Sigmoid colon (tissue), 7 donors: ENCODE results near the gene BAG1. TPM values are rescaled to one million over a fixed set of nuclear protein-coding genes. Genes with fewer than 3 reads are reported as not detected.

Experiments
- DNase-seq: peaks from one replicate; pipeline ENCODE4 v3.0.0-alpha.2; 2019
- H3K27ac ChIP-seq, 4 donors: fragments of 200-600 bp; sonication (generic); one replicate each; pipeline ENCODE4 v1.5.1; 2016 to 2019; ENCODE audit warnings: mild to moderate bottlenecking in 1 of 4
- H3K27me3 ChIP-seq, 3 donors: fragments of 200-600 bp; sonication (generic); one replicate each; pipeline ENCODE4 v1.5.1; 2019; ENCODE audit warnings: mild to moderate bottlenecking in 1 of 3
- H3K36me3 ChIP-seq, 4 donors: fragments of 200-600 bp; sonication (generic); one replicate each; pipeline ENCODE4 v1.5.1; 2016 to 2019
- H3K4me1 ChIP-seq, 4 donors: fragments of 200-600 bp; sonication (generic); one replicate each; pipeline ENCODE4 v1.5.1; 2017 to 2019
- H3K4me3 ChIP-seq, 4 donors: fragments of 200-600 bp; sonication (generic); one replicate each; pipeline ENCODE4 v1.5.1; 2017 to 2019; ENCODE audit warnings: mild to moderate bottlenecking in 2 of 4, moderate library complexity in 1 of 4
- H3K9me3 ChIP-seq, 4 donors: fragments of 200-600 bp in 3 of 4; sonication (generic) in 3 of 4; one replicate each; pipeline versions ENCODE4 v1.5.1 to v1.6.1; 2013 to 2019
- CTCF ChIP-seq, 4 experiments: fragments of 450-650 bp in 3 of 4; fragments of 200-600 bp in 1 of 4; IDR thresholded peaks; one replicate each; pipeline ENCODE4 v1.5.1; 2016 to 2019; ENCODE audit warnings: antibody characterized with exemption in 4 of 4, mild to moderate bottlenecking in 3 of 4, moderate library complexity in 2 of 4
- EP300 ChIP-seq, 4 donors: sonication (generic); formaldehyde crosslinking; IDR thresholded peaks; one replicate each; pipeline ENCODE4 v1.6.1; 2017; ENCODE audit warnings: antibody characterized with exemption in 4 of 4
- POLR2A ChIP-seq, 2 donors: fragments of 450-650 bp; IDR thresholded peaks; one replicate each; pipeline ENCODE4 v1.6.1; 2016; ENCODE audit warnings: antibody characterized with exemption in 2 of 2, mild to moderate bottlenecking in 2 of 2, moderate library complexity in 2 of 2
- POLR2AphosphoS5 ChIP-seq, 4 donors: sonication (generic); formaldehyde crosslinking; IDR thresholded peaks; one replicate each; pipeline ENCODE4 v1.6.1; 2017; ENCODE audit warnings: antibody characterized with exemption in 4 of 4
- WGBS, 2 donors: extraction: QIAGEN DNeasy Blood & Tissue Kit; methylation state at CpG; one replicate each; pipeline ENCODE4 v1.1.7; 2013; 5-methylcytosine and 5-hydroxymethylcytosine counted together
- intact Hi-C: fragments of 100-400 bp; cut with DNase I; formaldehyde crosslinking; loops from one replicate; pipeline ENCODE4 v1.15.1; 2023
- polyA plus RNA-seq, 3 donors: library from polyadenylated mRNA; stranded (reverse); fragments of 200-250 nt; gene quantifications; one replicate each; pipeline ENCODE4 v1.2.3, GENCODE V29; 2013
- total RNA-seq, 4 donors: library from RNA; depleted of rRNA; stranded (reverse); fragments of >200 nt; gene quantifications; one replicate each; pipeline ENCODE4 v1.1.0, GENCODE V29; 2016
- donor health status: healthy with polysubstance abuse.
- donor health status: Bipolar disorder and iron deficiency.
- donor health status: healthy.

The BAG1 gene
- total and polyA plus RNA-seq, 7 donors = 93.3 to 243 (median 160) TPM

GRCh38 chr9:33290247-33291030, 25.9 kb upstream of the BAG1 start, which contains the start of gene NFX1:
NFX1 (plus strand) TSS chr9:33290516; CDS start chr9:33290573, 57 bp downstream.
- peaks cover 1 to 23% (median 5%) of the 10 kb centered on the region in 4 donors for H3K36me3 ChIP-seq
- TF ChIP-seq POLR2AphosphoS5 (IDR thresholded peaks at IDR 0.05) (peak; percentile 95 to 99 (median 96)), EP300 (IDR thresholded peaks at IDR 0.05) (peak in 2 of 4 donors; percentile 37 to 86), POLR2A (IDR thresholded peaks at IDR 0.05) (peak; percentile 65 to 92), CTCF (IDR thresholded peaks at IDR 0.05) (no peak)
- 0% methylated on average over 63 of the region's 63 CpGs for WGBS, 2 donors
- DNase-seq = peak; percentile 99
- H3K9me3 ChIP-seq = no peaks in the 10 kb centered on the region
- intact Hi-C loops = loop anchor here (1.0 kb wide), 2 partner anchors 26 to 39 kb away; partner anchors contain the start of gene BAG1
- peaks cover 0 to 43% (median 38%) of the 10 kb centered on the region in 4 donors for H3K4me1 ChIP-seq
- no peaks in the 10 kb centered on the region for H3K27me3 ChIP-seq
- H3K27ac ChIP-seq = peak within 1 kb of the TSS; percentile 95 to 99 (median 96)
- peak within 1 kb of the TSS; percentile 64 to 94 (median 78) for H3K4me3 ChIP-seq

GRCh38 chr9:33289936-33290246, 25.4 kb upstream of the BAG1 start:
- intact Hi-C loops = loop anchor here (1.0 to 5.0 kb wide), 3 partner anchors 26 to 177 kb away; partner anchors contain the start of gene BAG1
- no peak for DNase-seq
- no peak for TF ChIP-seq EP300 (IDR thresholded peaks at IDR 0.05)
- TF ChIP-seq POLR2A (IDR thresholded peaks at IDR 0.05) = no peak
- no peak for TF ChIP-seq CTCF (IDR thresholded peaks at IDR 0.05)
- TF ChIP-seq POLR2AphosphoS5 (IDR thresholded peaks at IDR 0.05) = no peak
- Histone ChIP-seq H3K9me3 (no peaks in the 10 kb centered on the region), H3K4me3 (peak overlapping the region; percentile 64 to 94 (median 78)), H3K27me3 (no peaks in the 10 kb centered on the region), H3K4me1 (peaks cover 0 to 41% (median 36%) of the 10 kb centered on the region in 4 donors), H3K27ac (peak overlapping the region; percentile 95 to 99 (median 96)), H3K36me3 (peaks cover 0 to 18% (median under 1%) of the 10 kb centered on the region in 4 donors)
- WGBS, 2 donors = 0 to 1% methylated on average over 14 of the region's 14 CpGs

- 4 to 8% methylated on average over 12 of the region's 12 CpGs for WGBS, 2 donors
- Histone ChIP-seq H3K4me3 (peak overlapping the region; percentile 64 to 94 (median 78)), H3K27ac (peak overlapping the region; percentile 95 to 99 (median 96)), H3K9me3 (no peaks in the 10 kb centered on the region), H3K36me3 (peaks cover 0 to 14% (median 0%) of the 10 kb centered on the region in 4 donors), H3K4me1 (peaks cover 0 to 41% (median 35%) of the 10 kb centered on the region in 4 donors), H3K27me3 (no peaks in the 10 kb centered on the region)
- no peak for TF ChIP-seq CTCF (IDR thresholded peaks at IDR 0.05)
- DNase-seq = no peak
- intact Hi-C loops = loop anchor here (5.0 kb wide), 1 partner anchor 178 kb away; no protein-coding TSS in a partner anchor
Measured at GRCh38 chr9:33289496-33289895, 25.0 kb upstream of the BAG1 start.

GRCh38 chr9:33288828-33289483, 24.4 kb upstream of the BAG1 start:
- H3K27ac ChIP-seq = peak overlapping the region; percentile 95 to 99 (median 96)
- peaks cover 0 to 41% (median 35%) of the 10 kb centered on the region in 4 donors for H3K4me1 ChIP-seq
- H3K27me3 ChIP-seq = no peaks in the 10 kb centered on the region
- H3K9me3 ChIP-seq = no peaks in the 10 kb centered on the region
- H3K4me3 ChIP-seq = peak overlapping the region in 3 of 4 donors; percentile 74 to 94 (median 83)
- intact Hi-C loops = loop anchor here (5.0 kb wide), 1 partner anchor 178 kb away; no protein-coding TSS in a partner anchor
- 80 to 82% methylated on average over 14 of the region's 14 CpGs for WGBS, 2 donors
- H3K36me3 ChIP-seq = peaks cover 0 to 10% (median 0%) of the 10 kb centered on the region in 4 donors
- TF ChIP-seq POLR2AphosphoS5 (IDR thresholded peaks at IDR 0.05) = no peak
- no peak for TF ChIP-seq CTCF (IDR thresholded peaks at IDR 0.05)
- TF ChIP-seq EP300 (IDR thresholded peaks at IDR 0.05) = no peak
- TF ChIP-seq POLR2A (IDR thresholded peaks at IDR 0.05) = no peak
- peak; percentile 75 for DNase-seq
